Smooth muscle cell (in vitro differentiated cells): ENCODE measurements around the gene TMEM183A. TPM values are rescaled to one million over a fixed set of nuclear protein-coding genes. Genes with fewer than 3 reads are reported as not detected.

Experiments
- DNase-seq: peaks from one replicate; lab custom pipeline; 2025; ENCODE audit not compliant: unreplicated experiment; lab: John Stamatoyannopoulos, UW
- H2AFZ ChIP-seq: fragments of 200-600 bp; sonication (generic); 2 replicates; pipeline ENCODE4 v1.6.0; 2016; ENCODE audit warnings: antibody characterized with exemption, low read depth, mild to moderate bottlenecking
- H3F3A ChIP-seq: fragments of 200-600 bp; sonication (generic); 2 replicates; pipeline ENCODE4 v1.6.0; 2017; ENCODE audit warnings: antibody characterized with exemption, low read depth
- H3K27ac ChIP-seq: fragments of 200-600 bp; sonication (generic); 2 replicates; pipeline ENCODE4 v1.5.1; 2016; ENCODE audit warnings: low read depth, mild to moderate bottlenecking
- H3K27me3 ChIP-seq: fragments of 200-600 bp; sonication (generic); 2 replicates; pipeline ENCODE4 v1.6.1; 2016; ENCODE audit warnings: low read depth, mild to moderate bottlenecking
- H3K36me3 ChIP-seq: fragments of 200-600 bp; sonication (generic); 2 replicates; pipeline ENCODE4 v1.5.1; 2016; ENCODE audit warnings: low read depth
- H3K4me1 ChIP-seq: fragments of 200-600 bp; sonication (generic); 2 replicates; pipeline ENCODE4 v1.5.1; 2016; ENCODE audit warnings: low read depth
- H3K4me2 ChIP-seq: fragments of 200-600 bp; sonication (generic); 2 replicates; pipeline ENCODE4 v1.6.0; 2016; ENCODE audit warnings: mild to moderate bottlenecking
- H3K4me3 ChIP-seq: fragments of 200-600 bp; sonication (generic); 2 replicates; pipeline ENCODE4 v1.5.1; 2016; ENCODE audit warnings: mild to moderate bottlenecking
- H3K79me2 ChIP-seq: fragments of 200-600 bp; sonication (generic); 2 replicates; pipeline ENCODE4 v1.6.0; 2016; ENCODE audit warnings: low read depth, mild to moderate bottlenecking
- H3K9ac ChIP-seq: fragments of 200-600 bp; sonication (generic); 2 replicates; pipeline ENCODE4 v1.6.0; 2016; ENCODE audit warnings: low read depth
- H3K9me3 ChIP-seq: fragments of 200-600 bp; sonication (generic); replicated peaks from 2 replicates; pipeline ENCODE4 v1.5.1; 2016; ENCODE audit warnings: low read depth
- H4K20me1 ChIP-seq: fragments of 200-600 bp; sonication (generic); 2 replicates; pipeline ENCODE4 v1.6.0; 2016; ENCODE audit warnings: low read depth
- WGBS: methylation state at CpG from one replicate; pipeline ENCODE4 v1.1.7; 2016; ENCODE audit warnings: low lambda C conversion rate; 5-methylcytosine and 5-hydroxymethylcytosine counted together
- polyA plus RNA-seq: library from polyadenylated mRNA; unstranded; fragments of >200 nt; fragmentation: Nextera tagmentation; extraction: Ambion mirVana; gene quantifications from 2 replicates; pipeline ENCODE4 v1.2.1, GENCODE V29; 2016
- total RNA-seq: library from RNA; depleted of rRNA; stranded (reverse); fragments of >200 nt; gene quantifications from 2 replicates; pipeline ENCODE4 v1.2.3, GENCODE V29; 2014
- TF ChIP-seq, protein P1 (sequence below): fragments of 200-600 bp; sonication (generic); IDR thresholded peaks from 2 replicates; pipeline ENCODE4 v1.5.1; 2017; ENCODE audit warnings: borderline replicate concordance, mild to moderate bottlenecking, antibody characterized with exemption; ENCODE audit not compliant: insufficient read depth, poor library complexity, severe bottlenecking

The TMEM183A gene
- total and polyA plus RNA-seq, 2 experiments from 2014 or later, result 54.9 to 55.0 TPM

- TF ChIP-seq, protein P1, sequence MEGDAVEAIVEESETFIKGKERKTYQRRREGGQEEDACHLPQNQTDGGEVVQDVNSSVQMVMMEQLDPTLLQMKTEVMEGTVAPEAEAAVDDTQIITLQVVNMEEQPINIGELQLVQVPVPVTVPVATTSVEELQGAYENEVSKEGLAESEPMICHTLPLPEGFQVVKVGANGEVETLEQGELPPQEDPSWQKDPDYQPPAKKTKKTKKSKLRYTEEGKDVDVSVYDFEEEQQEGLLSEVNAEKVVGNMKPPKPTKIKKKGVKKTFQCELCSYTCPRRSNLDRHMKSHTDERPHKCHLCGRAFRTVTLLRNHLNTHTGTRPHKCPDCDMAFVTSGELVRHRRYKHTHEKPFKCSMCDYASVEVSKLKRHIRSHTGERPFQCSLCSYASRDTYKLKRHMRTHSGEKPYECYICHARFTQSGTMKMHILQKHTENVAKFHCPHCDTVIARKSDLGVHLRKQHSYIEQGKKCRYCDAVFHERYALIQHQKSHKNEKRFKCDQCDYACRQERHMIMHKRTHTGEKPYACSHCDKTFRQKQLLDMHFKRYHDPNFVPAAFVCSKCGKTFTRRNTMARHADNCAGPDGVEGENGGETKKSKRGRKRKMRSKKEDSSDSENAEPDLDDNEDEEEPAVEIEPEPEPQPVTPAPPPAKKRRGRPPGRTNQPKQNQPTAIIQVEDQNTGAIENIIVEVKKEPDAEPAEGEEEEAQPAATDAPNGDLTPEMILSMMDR, result no peak
- H3K4me3 ChIP-seq, result no peak overlapping the region
- H3K27ac ChIP-seq, result no peak overlapping the region
- H3K79me2 ChIP-seq, result no peaks in the 10 kb centered on the region
- peaks cover 15% of the 10 kb centered on the region for H4K20me1 ChIP-seq
- no peaks in the 10 kb centered on the region for H3K9me3 ChIP-seq
- no peaks in the 10 kb centered on the region for H3K4me1 ChIP-seq
- no peak overlapping the region for H2AFZ ChIP-seq
- no peaks in the 10 kb centered on the region for H3K27me3 ChIP-seq
- H3K36me3 ChIP-seq, result no peaks in the 10 kb centered on the region
- no peak overlapping the region for H3K9ac ChIP-seq
- no peaks in the 10 kb centered on the region for H3F3A ChIP-seq
- DNase-seq, result no peak
- no peak overlapping the region for H3K4me2 ChIP-seq
- WGBS, result 98% methylated on average over 8 of the region's 8 CpGs
These were observed 56.1 kb downstream of the TMEM183A start for GRCh38 chr1:203063287-203063686.

DNA sequence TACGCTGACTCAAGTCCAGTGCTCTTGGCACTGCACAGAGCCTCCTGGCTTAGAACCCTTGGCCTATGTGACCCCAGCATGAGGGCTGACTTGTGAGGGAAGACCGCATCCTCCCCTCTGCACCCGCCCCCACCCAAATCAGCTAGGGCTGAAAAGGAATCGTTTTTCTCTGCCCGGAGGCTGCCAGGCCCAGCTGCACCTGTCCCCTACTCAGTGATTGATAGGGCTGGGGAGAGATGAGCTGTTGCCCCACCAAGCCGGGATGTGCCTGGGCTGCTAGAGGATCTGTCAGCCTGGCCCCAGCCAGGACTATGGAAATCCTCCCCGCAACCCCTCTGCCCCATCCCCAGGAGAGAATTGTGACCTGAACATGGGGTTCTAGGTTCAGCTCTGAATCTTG is 58.0 kb downstream of the TMEM183A start:
- DNase-seq, result no peak
- H3K4me2 ChIP-seq, result no peak overlapping the region
- H3K27ac ChIP-seq, result no peak overlapping the region
- H3K36me3 ChIP-seq, result no peaks in the 10 kb centered on the region
- WGBS, result 93% methylated on average over 6 of the region's 7 CpGs
- no peaks in the 10 kb centered on the region for H3K4me1 ChIP-seq
- H3K27me3 ChIP-seq, result no peaks in the 10 kb centered on the region
- H3K79me2 ChIP-seq, result no peaks in the 10 kb centered on the region
- H3K9me3 ChIP-seq, result no peaks in the 10 kb centered on the region
- H3K4me3 ChIP-seq, result no peak overlapping the region
- H2AFZ ChIP-seq, result no peak overlapping the region
- H3K9ac ChIP-seq, result no peak overlapping the region
- H3F3A ChIP-seq, result no peaks in the 10 kb centered on the region
- TF ChIP-seq, protein P1, result no peak
- H4K20me1 ChIP-seq, result peaks cover 15% of the 10 kb centered on the region

- Histone ChIP-seq H3K9me3 (no peaks in the 10 kb centered on the region), H3K9ac (no peak overlapping the region), H3K27me3 (no peaks in the 10 kb centered on the region), H3K27ac (no peak overlapping the region), H4K20me1 (peaks cover 15% of the 10 kb centered on the region), H2AFZ (no peak overlapping the region), H3F3A (no peaks in the 10 kb centered on the region), H3K79me2 (no peaks in the 10 kb centered on the region), H3K4me2 (no peak overlapping the region), H3K36me3 (no peaks in the 10 kb centered on the region), H3K4me3 (no peak overlapping the region), H3K4me1 (no peaks in the 10 kb centered on the region)
- TF ChIP-seq, protein P1, result no peak
- DNase-seq, result no peak
- 42% methylated on average over 2 of the region's 2 CpGs for WGBS
These were observed 58.8 kb downstream of the TMEM183A start for GRCh38 chr1:203065986-203066385.

DNA sequence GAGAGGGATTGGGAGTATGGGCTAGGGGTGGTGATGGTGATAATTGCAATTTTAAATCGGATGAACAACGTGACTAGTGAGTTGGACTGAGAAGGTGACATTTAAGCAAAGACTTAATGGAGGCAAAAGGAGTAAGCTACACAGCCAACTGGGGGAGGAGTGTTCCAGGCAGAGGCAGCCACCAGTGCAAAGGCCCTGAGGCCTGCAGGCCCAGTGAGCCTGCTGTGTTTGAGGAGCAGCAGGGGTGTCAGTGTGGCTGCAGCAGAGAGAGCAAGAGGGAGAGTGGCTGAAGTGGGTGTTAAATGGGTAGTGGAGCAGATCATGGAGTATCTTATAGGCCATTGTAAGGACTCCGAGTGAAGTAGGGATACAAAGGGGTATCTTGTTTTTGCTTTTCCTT is 59.8 kb downstream of the TMEM183A start:
- Histone ChIP-seq H3F3A (no peaks in the 10 kb centered on the region), H3K4me1 (no peaks in the 10 kb centered on the region), H4K20me1 (peaks cover 16% of the 10 kb centered on the region), H3K9me3 (no peaks in the 10 kb centered on the region), H3K27ac (no peak overlapping the region), H3K79me2 (no peaks in the 10 kb centered on the region), H3K27me3 (no peaks in the 10 kb centered on the region), H3K4me2 (no peak overlapping the region), H2AFZ (no peak overlapping the region), H3K4me3 (no peak overlapping the region), H3K9ac (no peak overlapping the region), H3K36me3 (no peaks in the 10 kb centered on the region)
- DNase-seq, result no peak
- TF ChIP-seq, protein P1, result no peak
- WGBS, result 92% methylated on average over 3 of the region's 3 CpGs
